ENCODE data around the gene ZNF182.
A peak's percentile ranks its signal among the peaks of the same experiment; 100 is the strongest.
"Not testable (repeated sequence)": the region's sequence is repeated elsewhere in the genome, so short reads cannot be mapped to it uniquely, and the experiment has no call there.

ZNF182 gene

GRCh38 chrX:48020472-48020871, 16.7 kb upstream of the ZNF182 start:
- peak; percentile 9 for DNase-seq
- H3K4me1 Mint-ChIP-seq, H3K9me3 Mint-ChIP-seq, H3K36me3 Mint-ChIP-seq, H3K27me3 Mint-ChIP-seq: not testable (repeated sequence)
- peak overlapping the region; percentile 29 to 53 for H3K4me3 Mint-ChIP-seq
- ATAC-seq (replicated peaks), result peak; percentile 73 to 79
- peak overlapping the region; percentile 26 for H3K27ac Mint-ChIP-seq

DNA sequence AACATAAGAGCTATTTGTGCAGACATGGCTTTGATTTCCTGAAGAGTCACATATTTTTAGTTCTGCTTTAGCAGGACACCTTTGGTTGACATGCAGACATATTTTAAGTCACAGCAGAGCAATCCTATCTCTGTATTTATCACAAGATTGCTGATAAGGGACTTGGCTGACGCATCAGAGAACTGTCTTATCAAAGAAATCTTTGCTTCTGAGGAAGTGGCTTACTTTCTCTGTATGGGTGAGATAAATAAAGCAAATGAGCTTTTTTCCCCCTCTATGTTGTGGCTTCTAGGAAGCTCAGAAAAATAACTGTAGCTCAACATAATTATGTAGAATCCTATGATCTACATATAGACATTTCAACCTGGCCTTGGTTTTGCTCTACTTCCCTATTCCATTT, 16.1 kb upstream of the ZNF182 start:
- not testable (repeated sequence) for H3K27ac Mint-ChIP-seq, DNase-seq, H3K4me3 Mint-ChIP-seq, H3K27me3 Mint-ChIP-seq, H3K9me3 Mint-ChIP-seq, H3K36me3 Mint-ChIP-seq, H3K4me1 Mint-ChIP-seq
- ATAC-seq (replicated peaks), result peak; percentile 24 to 29

DNA sequence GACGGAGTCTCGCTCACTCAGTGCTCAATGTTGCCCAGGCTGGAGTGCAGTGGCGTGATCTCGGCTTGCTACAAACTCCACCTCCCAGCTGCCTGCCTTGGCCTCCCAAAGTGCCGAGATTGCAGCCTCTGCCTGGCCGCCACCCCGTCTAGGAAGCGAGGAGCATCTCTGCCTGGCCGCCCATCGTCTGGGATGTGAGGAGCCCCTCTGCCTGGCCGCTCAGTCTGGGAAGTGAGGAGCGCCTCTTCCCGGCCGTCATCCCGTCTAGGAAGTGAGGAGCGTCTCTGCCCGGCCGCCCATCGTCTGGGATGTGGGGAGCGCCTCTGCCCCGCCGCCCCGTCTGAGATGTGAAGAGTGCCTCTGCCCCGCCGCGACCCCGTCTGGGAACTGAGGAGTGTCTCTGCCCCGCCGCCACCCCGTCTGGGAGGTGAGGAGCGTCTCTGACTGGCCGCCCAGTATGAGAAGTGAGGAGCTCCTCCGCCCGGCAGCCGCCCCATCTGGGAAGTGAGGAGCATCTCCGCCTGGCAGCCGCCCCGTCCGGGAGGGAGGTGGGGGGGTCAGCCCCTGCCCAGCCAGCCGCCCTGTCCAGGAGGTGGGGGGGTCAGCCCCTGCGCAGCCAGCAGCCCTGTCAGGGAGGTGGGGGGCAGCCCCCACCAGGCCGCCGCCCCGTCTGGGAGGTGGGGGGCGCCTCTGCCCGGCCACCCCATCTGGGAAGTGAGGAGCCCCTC, 13.0 kb upstream of the ZNF182 start:
- not testable (repeated sequence) for H3K4me1 Mint-ChIP-seq; H3K4me3 Mint-ChIP-seq; H3K27me3 Mint-ChIP-seq; H3K9me3 Mint-ChIP-seq; H3K27ac Mint-ChIP-seq; DNase-seq; H3K36me3 Mint-ChIP-seq; ATAC-seq (replicated peaks)

GRCh38 chrX:48009445-48009960, 5.7 kb upstream of the ZNF182 start:
- not testable (repeated sequence) for H3K27me3 Mint-ChIP-seq; H3K27ac Mint-ChIP-seq; H3K36me3 Mint-ChIP-seq; H3K9me3 Mint-ChIP-seq; DNase-seq; H3K4me3 Mint-ChIP-seq; H3K4me1 Mint-ChIP-seq; ATAC-seq (replicated peaks)

DNA sequence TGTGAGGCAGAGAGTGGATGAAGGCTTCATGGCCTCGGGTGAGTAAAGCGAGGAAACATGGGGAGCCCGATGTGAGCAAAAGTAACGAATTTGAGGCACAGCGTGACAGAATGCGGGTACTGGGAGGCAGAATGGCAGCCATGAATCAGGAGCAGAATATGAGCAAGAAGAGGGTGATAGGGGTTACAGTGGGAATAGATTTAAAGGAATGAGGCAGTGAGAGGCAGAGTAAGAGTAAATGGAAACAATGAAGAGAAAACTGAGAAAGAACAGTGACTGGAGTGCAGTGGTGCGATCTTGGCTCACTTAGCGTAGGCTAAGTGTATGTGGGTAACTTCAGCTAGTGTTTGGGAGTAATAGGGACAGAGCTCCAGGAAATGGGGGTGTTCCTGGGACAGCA, 2.9 kb upstream of the ZNF182 start, which contains the start of gene SPACA5:
TSS of gene SPACA5 (plus strand) at position 301 of the 400 bp plus-strand sequence. CDS start 815 bp downstream, outside the sequence.
- H3K27ac Mint-ChIP-seq; H3K4me3 Mint-ChIP-seq; H3K27me3 Mint-ChIP-seq; DNase-seq; H3K9me3 Mint-ChIP-seq; ATAC-seq (replicated peaks): not testable (repeated sequence)
- H3K4me1 Mint-ChIP-seq, result peaks cover 11% of the 10 kb centered on the region in 2 donors
- H3K36me3 Mint-ChIP-seq, result peaks cover 6 to 10% of the 10 kb centered on the region in 2 donors

GRCh38 chrX:48003367-48003757, 427 bp downstream of the ZNF182 start:
- Mint-ChIP-seq H3K4me3 (peak overlapping the region; percentile 94 to 96), H3K27ac (peak overlapping the region; percentile 97), H3K27me3 (no peaks in the 10 kb centered on the region), H3K4me1 (peaks cover 11 to 15% of the 10 kb centered on the region in 2 donors), H3K9me3 (peaks cover 0 to 4% of the 10 kb centered on the region in 2 donors), H3K36me3 (peaks cover 10 to 15% of the 10 kb centered on the region in 2 donors)
- ATAC-seq (replicated peaks) (peak; percentile 35 to 49), DNase-seq (peak; percentile 9)

DNA sequence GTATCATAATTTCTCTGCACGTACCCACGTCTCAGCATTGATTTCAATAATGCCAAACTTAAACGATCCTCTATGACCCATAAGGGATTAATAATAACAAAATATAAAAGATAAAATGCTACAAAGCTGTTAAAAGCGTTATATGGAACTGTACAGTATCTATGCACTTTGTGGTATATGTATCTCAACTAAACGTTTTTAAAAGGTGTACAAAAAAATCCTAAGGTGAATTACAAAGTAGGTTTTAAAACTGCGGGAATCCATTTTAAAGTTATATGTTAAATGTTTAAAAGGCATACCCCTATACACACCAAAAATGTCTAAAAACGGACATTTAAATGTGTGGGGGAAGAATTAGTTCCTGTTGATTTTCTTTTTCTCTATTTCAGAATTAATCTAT, 860 bp downstream of the ZNF182 start:
- no peak for ATAC-seq (replicated peaks)
- Mint-ChIP-seq H3K9me3 (peaks cover 0 to 4% of the 10 kb centered on the region in 2 donors), H3K27ac (no peak overlapping the region), H3K36me3 (peaks cover 10 to 15% of the 10 kb centered on the region in 2 donors), H3K27me3 (no peaks in the 10 kb centered on the region), H3K4me1 (peaks cover 11 to 15% of the 10 kb centered on the region in 2 donors), H3K4me3 (peak overlapping the region in 1 of 2 donors; percentile 96)
- no peak for DNase-seq

DNA sequence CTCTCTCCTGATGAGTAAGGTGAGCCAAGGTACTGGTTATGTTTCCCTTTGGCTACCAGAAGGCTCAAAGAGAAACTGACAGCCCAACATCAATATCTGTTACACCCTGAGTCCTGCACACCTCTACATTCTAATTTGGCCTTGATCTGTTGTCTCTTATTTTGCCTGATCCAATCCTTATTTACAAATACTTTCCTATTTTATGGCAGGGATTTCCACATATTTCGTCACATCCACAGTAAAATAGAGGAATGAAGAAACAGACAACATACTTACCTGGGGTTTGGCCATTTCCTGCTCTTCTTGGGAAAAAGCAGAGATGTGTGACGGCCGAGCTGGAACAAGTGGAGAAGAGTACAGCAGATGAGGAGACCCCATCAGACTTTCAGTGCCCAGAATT, 1.5 kb downstream of the ZNF182 start:
- peaks cover 10 to 15% of the 10 kb centered on the region in 2 donors for H3K36me3 Mint-ChIP-seq
- DNase-seq, result no peak
- H3K4me3 Mint-ChIP-seq, result peak overlapping the region in 1 of 2 donors; percentile 41
- ATAC-seq (replicated peaks), result no peak
- peaks cover 0 to 4% of the 10 kb centered on the region in 2 donors for H3K9me3 Mint-ChIP-seq
- no peak overlapping the region for H3K27ac Mint-ChIP-seq
- peaks cover 11 to 15% of the 10 kb centered on the region in 2 donors for H3K4me1 Mint-ChIP-seq
- H3K27me3 Mint-ChIP-seq, result no peaks in the 10 kb centered on the region

DNA sequence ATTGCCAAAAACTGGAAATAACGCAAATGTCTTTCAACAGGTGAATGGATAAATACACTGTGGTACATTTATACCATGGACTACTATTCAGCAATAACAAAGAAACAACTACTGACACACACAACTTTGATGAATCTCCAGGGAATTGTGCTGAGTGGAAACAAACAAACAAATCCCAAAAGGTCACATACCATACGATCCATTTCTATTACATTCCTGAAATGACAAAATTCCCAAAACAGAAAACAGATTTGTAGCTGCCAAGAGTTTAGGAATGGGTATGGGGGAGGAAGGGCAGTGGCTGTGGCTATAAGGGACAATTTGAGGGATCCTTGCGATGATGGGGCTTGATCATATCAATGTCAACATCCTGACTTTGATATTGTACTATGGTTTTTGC, 2.5 kb downstream of the ZNF182 start:
- no peak for DNase-seq
- H3K4me3 Mint-ChIP-seq, result no peak overlapping the region

GRCh38 chrX:47992669-47993068, 11.1 kb downstream of the ZNF182 start:
- ATAC-seq (replicated peaks) (no peak), DNase-seq (no peak)
- Mint-ChIP-seq H3K36me3 (peaks cover 27 to 54% of the 10 kb centered on the region in 2 donors), H3K27ac (no peak overlapping the region), H3K27me3 (no peaks in the 10 kb centered on the region), H3K4me1 (peaks cover 11 to 21% of the 10 kb centered on the region in 2 donors), H3K4me3 (no peak overlapping the region), H3K9me3 (peaks cover 1 to 8% of the 10 kb centered on the region in 2 donors)

More for the DNA sequence above, 2.5 kb downstream of the ZNF182 start:
- H3K4me1 Mint-ChIP-seq, result peaks cover 11 to 15% of the 10 kb centered on the region in 2 donors
- H3K9me3 Mint-ChIP-seq, result peaks cover 0 to 4% of the 10 kb centered on the region in 2 donors
- no peaks in the 10 kb centered on the region for H3K27me3 Mint-ChIP-seq
- peaks cover 15 to 19% of the 10 kb centered on the region in 2 donors for H3K36me3 Mint-ChIP-seq
- no peak overlapping the region for H3K27ac Mint-ChIP-seq
- no peak for ATAC-seq (replicated peaks)

DNA sequence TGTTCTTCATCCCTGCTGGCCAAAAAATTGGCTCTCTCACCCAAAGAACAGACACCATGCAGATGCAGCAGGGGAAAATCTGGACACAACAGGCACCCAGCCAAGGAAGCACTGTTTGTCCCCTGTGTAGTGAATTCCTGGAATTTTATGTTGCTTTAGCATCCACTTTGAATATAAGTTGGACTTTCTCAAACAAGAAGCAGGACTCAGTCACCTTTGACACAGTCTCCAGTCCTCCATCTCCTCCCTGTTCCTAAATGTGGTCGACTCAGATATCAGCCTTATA, 11.8 kb downstream of the ZNF182 start:
- no peak overlapping the region for H3K4me3 Mint-ChIP-seq
- H3K27ac Mint-ChIP-seq, result no peak overlapping the region
- DNase-seq (no peak), ATAC-seq (replicated peaks) (no peak)
- peaks cover 11 to 21% of the 10 kb centered on the region in 2 donors for H3K4me1 Mint-ChIP-seq
- H3K27me3 Mint-ChIP-seq, result no peaks in the 10 kb centered on the region
- peaks cover 3 to 8% of the 10 kb centered on the region in 2 donors for H3K9me3 Mint-ChIP-seq
- peaks cover 30 to 60% of the 10 kb centered on the region in 2 donors for H3K36me3 Mint-ChIP-seq

DNA sequence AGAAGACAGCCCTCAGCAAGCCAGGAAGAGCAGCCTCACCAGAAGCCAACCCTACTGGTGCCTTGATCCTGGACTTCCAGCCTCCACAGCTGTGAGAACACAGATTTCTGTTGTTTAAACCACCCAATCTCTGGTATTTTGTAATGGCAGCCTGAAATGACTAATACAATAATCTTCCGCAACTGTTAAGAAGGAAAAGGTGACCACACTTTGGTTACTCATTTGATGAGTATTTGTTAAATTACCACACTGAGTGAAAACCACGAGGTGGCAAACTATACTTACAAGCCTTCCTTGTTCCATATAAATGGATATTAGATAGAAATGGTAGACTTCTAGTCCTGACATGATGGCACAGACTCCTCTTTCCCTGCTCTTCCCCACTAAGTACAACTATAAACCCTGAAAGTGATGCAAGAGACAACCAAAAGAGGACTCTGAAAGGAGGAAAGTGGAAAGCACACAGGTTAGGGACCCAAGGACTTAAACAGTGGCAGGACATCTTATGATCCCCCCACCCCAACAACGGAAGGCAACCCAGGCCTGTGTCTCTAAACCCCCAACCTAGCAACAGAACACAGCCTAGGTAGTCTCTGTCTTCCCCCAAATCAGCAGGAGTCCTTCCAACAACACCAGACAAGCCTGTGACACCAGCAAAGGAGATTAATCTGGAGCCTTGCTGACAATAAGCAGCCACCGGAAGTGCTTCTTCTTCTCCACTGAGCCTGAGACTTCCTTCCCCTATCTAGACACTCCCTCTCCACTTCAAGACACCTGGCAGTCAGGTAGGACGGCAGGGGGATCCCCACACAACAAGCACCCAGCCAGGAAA, 12.3 kb downstream of the ZNF182 start:
- Mint-ChIP-seq H3K27ac (no peak overlapping the region), H3K36me3 (peaks cover 30 to 65% of the 10 kb centered on the region in 2 donors), H3K9me3 (peaks cover 4 to 9% of the 10 kb centered on the region in 2 donors), H3K4me3 (no peak overlapping the region), H3K27me3 (no peaks in the 10 kb centered on the region), H3K4me1 (peaks cover 11 to 21% of the 10 kb centered on the region in 2 donors)
- ATAC-seq (replicated peaks), result peak in 1 of 2 donors; percentile 56
- no peak for DNase-seq

DNA sequence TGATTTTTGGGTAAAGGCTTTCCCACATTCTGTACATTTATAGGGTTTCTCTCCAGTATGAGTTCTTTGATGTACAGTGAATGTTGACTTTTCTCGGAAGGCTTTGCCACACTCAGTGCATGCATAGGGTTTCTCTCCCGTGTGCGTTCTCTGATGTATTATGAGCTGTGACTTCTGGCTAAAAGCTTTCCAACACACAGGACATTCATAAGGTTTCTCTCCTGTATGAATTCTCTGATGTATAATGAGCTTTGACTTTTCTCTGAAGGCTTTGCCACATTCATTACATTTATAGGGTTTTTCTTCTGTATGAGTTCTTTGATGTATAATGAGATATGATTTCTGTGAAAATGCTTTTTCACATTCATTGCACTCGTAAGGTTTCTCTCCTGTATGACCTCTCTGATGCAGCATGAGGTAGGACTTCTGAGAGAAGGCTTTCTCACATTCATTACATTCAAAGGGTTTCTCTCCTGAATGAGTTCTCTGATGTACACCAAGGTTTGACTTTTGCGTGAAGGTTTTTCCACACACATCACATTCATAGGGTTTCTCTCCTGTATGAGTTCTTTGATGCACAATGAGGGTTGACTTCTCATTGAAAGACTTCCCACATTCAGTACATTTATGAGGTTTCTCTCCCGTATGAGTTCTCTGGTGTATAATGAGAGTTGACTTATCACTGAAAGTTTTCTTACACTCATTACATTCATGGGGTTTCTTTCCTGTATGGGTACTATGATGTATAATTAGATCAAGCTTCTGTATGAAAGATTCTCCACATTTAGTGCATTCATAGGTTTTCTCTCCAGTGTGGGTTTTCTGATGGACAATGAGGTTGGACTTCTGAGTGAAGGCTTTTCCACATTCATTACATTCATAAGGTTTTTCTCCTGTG, 27.3 kb downstream of the ZNF182 start:
- peaks cover 64 to 67% of the 10 kb centered on the region in 2 donors for H3K36me3 Mint-ChIP-seq
- H3K4me1 Mint-ChIP-seq, result no peaks in the 10 kb centered on the region
- DNase-seq (no peak), ATAC-seq (replicated peaks) (no peak)
- H3K9me3 Mint-ChIP-seq, result peaks cover 21 to 48% of the 10 kb centered on the region in 2 donors
- no peak overlapping the region for H3K27ac Mint-ChIP-seq
- H3K27me3 Mint-ChIP-seq, result no peaks in the 10 kb centered on the region
- no peak overlapping the region for H3K4me3 Mint-ChIP-seq

DNA sequence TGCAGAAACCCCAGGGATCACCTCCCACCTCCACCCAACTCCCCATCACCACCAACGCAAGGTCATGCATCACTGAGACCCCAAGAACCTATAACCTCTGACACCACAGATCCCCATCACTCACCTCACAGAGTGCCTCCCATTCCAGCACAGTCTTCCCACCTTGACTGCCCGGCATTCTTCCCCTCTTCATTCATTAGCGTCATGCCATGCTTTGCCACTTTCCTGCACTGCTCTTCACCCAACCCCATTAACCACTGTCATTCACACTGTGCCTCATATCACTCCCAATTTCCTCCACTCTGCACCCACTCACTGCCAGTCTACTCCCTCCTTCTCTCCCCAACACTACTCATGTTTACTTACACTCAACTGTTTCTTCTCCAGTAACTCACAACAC, 30.6 kb downstream of the ZNF182 start:
- Mint-ChIP-seq H3K9me3 (peaks cover 18 to 40% of the 10 kb centered on the region in 2 donors), H3K4me1 (no peaks in the 10 kb centered on the region), H3K36me3 (peaks cover 47% of the 10 kb centered on the region in 2 donors), H3K27me3 (no peaks in the 10 kb centered on the region), H3K27ac (no peak overlapping the region), H3K4me3 (no peak overlapping the region)
- DNase-seq, result no peak
- no peak for ATAC-seq (replicated peaks)
